Fibroblast of the conjunctiva (primary cell): ENCODE results near the gene CRTC3.
"Not testable (repeated sequence)": the region's sequence is repeated elsewhere in the genome, so short reads cannot be mapped to it uniquely, and the experiment has no call there.

Source experiments
- DNase-seq: peaks from one replicate; pipeline ENCODE4 v3.0.0-alpha.2; 2010; ENCODE audit warnings: low read depth

Gene CRTC3

GRCh38 chr15:90677807-90678790 is 148.4 kb downstream of the CRTC3 start:
- no peak for DNase-seq

- DNase-seq, result no peak
These were observed 150.2 kb downstream of the CRTC3 start for GRCh38 chr15:90679959-90680358.

- peak; percentile 86 for DNase-seq
These were observed 150.7 kb downstream of the CRTC3 start for GRCh38 chr15:90680371-90680935.

- DNase-seq, result no peak
These were observed 151.3 kb downstream of the CRTC3 start for GRCh38 chr15:90681056-90681455.

- DNase-seq, result peak; percentile 51
These were observed 151.8 kb downstream of the CRTC3 start for GRCh38 chr15:90681480-90681879.

- no peak for DNase-seq
These were observed 153.6 kb downstream of the CRTC3 start for GRCh38 chr15:90683371-90683770.

- no peak for DNase-seq
These were observed 154.2 kb downstream of the CRTC3 start for GRCh38 chr15:90683876-90684275.

- DNase-seq, result no peak
These were observed 154.6 kb downstream of the CRTC3 start for GRCh38 chr15:90684281-90684680.

GRCh38 chr15:90685591-90686434 is 156.1 kb downstream of the CRTC3 start:
- no peak for DNase-seq

GRCh38 chr15:90686435-90687218 is 156.9 kb downstream of the CRTC3 start:
- DNase-seq, result no peak

- DNase-seq, result not testable (repeated sequence)
These were observed 159.7 kb downstream of the CRTC3 start for GRCh38 chr15:90689326-90689961.

GRCh38 chr15:90690585-90690984 is 160.9 kb downstream of the CRTC3 start:
- DNase-seq, result no peak

- no peak for DNase-seq
These were observed 161.6 kb downstream of the CRTC3 start for GRCh38 chr15:90691369-90691768.

- DNase-seq, result no peak
These were observed 162.5 kb downstream of the CRTC3 start for GRCh38 chr15:90691982-90692773.
